ENCODE measurements around the gene DENND10.

- TF ChIP-seq, protein P1, sequence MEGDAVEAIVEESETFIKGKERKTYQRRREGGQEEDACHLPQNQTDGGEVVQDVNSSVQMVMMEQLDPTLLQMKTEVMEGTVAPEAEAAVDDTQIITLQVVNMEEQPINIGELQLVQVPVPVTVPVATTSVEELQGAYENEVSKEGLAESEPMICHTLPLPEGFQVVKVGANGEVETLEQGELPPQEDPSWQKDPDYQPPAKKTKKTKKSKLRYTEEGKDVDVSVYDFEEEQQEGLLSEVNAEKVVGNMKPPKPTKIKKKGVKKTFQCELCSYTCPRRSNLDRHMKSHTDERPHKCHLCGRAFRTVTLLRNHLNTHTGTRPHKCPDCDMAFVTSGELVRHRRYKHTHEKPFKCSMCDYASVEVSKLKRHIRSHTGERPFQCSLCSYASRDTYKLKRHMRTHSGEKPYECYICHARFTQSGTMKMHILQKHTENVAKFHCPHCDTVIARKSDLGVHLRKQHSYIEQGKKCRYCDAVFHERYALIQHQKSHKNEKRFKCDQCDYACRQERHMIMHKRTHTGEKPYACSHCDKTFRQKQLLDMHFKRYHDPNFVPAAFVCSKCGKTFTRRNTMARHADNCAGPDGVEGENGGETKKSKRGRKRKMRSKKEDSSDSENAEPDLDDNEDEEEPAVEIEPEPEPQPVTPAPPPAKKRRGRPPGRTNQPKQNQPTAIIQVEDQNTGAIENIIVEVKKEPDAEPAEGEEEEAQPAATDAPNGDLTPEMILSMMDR (conservative IDR thresholded peaks at IDR 0.05): no peak
- TF ChIP-seq ZFX (IDR thresholded peaks at IDR 0.05): no peak
Observed at GRCh38 chr10:119103241-119103902, 541 bp upstream of the DENND10 start.

Measured in C4-2B (cell line).